Effector CD8-positive, alpha-beta T cell (primary cell): Measurements from ENCODE around the gene CLEC4M.
"Not testable (repeated sequence)": the region's sequence is repeated elsewhere in the genome, so short reads cannot be mapped to it uniquely, and the experiment has no call there.

Experiments used
- DNase-seq: peaks from one replicate; lab custom pipeline; 2025; lab: John Stamatoyannopoulos, UW

CLEC4M gene

GRCh38 chr19:7811989-7812388 is 48.9 kb downstream of the CLEC4M start:
- no peak for DNase-seq

DNA sequence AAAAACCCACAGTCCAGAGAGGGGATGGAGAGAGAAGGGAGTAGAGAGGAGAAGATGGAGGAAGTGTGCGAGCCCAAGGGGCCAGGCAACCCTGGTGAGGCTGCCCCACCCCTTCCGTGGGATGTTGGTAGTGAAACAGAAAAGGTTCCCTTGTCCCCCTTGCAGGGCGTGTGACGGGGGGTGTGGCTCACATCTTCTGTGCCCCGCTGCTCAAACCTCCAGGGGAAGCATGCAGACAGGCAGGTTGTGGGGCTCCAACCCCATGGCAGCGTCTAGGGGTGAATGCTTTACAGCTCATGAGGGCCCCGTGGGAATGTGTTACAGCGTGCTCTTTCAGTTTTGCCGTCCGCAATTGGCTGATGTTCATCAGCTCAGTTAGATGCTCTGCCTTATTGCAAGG is 52.3 kb downstream of the CLEC4M start:
- DNase-seq: no peak

- DNase-seq: not testable (repeated sequence)
These were observed 53.0 kb downstream of the CLEC4M start for GRCh38 chr19:7816040-7816439.

DNA sequence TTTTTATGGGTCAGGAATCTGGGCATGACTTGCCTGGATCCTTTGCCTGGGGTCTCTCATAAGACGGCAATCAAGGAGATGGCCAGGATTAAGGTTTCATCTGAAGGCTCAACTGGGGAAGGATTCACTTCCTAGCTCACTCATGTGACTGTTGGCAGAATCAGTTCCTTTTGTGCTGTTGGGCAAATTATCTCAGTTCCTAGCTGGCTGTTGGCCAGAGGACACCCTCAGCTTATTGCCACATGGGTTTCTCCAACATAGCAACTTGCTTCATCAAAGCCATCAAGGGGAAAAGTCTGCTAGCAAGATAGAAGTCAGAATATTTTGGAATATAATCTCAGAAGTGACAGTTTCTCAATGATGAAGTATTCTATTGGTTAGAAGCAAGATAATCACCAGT is 54.8 kb downstream of the CLEC4M start:
- DNase-seq: no peak

- DNase-seq: no peak
These were observed 55.8 kb downstream of the CLEC4M start for GRCh38 chr19:7818806-7819205.
